NCI-H1417 (cell line): ENCODE results near the gene COL23A1.

Experiments
- DNase-seq, 3 experiments: peaks; one replicate each; lab custom pipeline; 2025; lab: John Stamatoyannopoulos, UW

COL23A1 gene

DNA sequence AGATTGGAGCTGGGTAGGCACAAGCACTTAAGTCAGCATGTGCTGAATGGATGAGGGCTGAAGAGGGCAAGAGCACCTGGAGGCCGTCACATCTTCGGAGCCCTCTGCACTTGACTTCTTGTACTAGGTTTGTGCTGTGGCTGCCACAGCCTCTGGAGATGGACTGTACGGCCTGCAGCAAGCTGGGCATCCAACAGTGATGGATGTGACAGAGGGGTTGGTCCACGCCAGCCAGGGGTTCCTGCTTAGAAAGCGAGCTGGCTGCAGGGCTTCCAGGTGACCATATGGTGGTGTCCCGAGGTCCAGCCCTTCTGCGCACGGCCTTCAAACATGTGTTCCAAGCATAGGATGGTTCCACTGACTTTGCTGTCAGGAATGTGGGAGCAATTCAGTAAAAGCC is 292.4 kb downstream of the COL23A1 start:
- no peak for DNase-seq

DNA sequence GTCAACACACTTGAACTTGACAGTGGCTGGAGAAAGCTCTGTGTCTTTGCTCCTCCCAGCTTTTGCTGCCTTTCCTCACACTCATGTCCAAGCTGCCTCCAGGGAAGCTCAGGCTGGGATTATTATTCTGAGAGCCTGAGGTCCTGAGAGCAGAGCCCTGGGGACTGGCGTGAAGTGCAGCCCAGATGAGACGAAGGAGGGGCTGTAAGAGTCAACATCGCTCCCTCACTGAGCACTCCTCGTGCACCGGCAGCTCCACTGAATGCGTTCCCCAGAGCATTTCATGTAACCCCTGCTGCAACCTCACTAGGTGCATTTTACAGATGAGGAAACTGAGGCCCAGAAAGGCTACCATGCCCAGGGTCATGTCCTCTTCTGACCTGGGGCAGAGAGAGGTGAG is 294.1 kb downstream of the COL23A1 start:
- no peak for DNase-seq

DNA sequence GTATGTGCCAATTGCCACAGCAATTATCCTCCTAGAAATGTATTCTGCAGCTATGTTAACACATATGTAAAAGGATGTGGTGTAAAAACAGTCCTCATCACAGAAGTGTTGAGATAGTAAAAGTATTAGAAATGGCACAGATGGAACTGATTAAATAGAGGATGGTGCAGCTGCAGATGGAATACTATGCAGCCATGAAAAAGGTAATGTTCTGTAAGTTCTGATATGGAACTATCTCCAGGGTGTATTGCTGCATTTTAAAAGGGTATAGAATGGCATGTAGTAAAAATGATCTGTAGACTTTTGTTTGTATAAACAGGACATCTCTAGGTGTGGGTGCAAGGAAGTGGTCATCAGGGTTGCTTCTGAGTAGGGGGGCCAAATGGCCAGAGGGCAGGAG is 294.6 kb downstream of the COL23A1 start:
- no peak for DNase-seq

DNA sequence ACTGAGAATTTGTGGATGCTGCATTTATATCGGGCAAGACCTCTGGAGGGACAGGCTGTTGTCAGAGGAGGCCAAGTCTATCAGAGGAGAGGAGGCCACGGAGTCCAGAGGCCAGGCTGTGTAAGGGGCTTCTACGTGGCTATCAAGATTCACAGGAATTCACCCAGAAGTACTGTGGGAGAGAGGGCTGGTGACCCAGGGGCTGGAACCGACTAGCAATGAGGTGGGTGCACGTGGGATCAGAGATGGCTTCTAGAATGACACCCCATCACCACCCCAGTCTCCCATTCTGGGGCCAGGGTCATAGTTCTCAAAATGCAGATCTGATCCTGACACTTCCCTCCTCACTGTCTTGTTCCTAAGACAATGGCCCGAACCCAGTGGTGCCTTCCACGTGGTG is 296.4 kb downstream of the COL23A1 start:
- no peak for DNase-seq

DNA sequence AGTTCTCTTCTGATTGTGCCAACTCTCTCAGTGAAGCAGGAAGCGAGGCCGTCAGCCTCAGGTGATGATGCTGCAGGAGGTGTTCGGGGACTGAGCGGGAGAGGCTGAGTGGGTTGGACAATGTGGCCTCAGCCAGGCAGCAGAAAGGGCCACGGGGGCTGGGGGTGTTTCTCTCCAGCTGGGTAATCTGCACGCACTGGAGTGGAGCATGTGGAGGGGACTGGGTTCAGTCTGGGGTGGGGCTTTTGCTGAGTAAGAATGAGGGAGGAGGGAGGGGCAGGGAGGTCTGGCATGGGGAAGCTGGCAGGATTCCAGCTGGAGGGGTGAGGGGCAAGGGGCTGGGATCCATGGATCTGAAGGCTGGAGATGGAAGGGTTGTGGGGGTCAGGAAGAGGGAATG is 296.8 kb downstream of the COL23A1 start:
- DNase-seq: no peak

DNA sequence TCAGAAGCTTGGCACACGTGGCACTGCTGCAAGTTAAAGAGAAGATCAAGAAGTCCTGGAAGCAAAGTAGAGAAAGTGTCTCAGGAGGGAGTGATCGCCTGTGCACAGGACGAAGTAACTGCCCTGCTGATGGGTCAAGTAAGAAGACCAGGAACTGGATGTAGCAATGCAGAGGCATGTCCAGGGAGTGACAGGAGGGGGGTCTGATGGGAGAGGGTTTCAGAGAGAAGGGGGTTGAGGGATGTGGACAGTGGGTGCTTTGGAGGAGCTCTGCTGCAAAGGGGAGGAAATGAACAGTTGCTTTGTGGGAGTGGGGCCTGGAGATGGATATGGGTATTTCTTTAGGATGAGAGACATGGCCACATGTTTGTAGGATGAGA is 297.4 kb downstream of the COL23A1 start:
- DNase-seq: no peak

DNA sequence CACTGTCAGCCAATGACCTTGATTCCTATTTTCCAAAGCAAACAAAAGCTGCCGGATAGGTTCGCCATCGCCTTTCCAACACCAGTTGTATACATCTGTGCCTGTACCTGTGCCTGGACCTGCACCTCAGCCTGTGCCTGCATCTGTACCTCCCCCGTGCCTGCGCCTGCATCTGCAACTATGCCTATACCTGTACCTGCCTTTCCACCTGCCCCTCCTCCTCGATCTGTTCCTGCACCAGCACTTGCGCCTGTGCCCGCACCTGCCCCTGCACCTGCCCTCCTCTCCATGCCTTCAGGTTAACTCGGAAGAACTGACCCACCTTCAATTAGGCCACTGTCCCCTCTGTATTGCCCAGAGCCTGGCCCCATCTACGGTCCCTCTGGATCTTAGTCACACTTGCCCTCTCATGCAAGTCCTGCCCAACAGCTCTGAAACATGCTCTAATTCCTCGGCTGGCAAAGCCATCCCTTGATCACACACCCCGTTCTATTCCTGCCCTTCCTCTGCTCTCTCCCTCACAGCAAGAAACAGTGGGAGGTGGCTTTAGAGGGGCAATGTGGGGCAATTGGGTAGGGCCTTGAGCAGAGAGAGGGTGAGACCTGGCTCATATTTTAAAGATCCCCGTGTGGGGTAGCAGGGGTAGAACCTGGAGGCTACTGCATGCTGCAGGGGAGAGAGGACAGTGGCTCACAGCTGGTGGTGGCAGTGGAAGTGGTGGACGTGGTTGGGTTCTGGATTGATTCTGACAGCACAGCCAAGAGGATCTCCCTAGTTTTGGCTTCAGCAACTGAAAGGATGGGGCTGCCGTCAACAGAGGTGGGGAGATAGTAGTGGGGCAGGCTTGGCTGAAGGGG is 298.0 kb downstream of the COL23A1 start:
- DNase-seq: no peak

DNA sequence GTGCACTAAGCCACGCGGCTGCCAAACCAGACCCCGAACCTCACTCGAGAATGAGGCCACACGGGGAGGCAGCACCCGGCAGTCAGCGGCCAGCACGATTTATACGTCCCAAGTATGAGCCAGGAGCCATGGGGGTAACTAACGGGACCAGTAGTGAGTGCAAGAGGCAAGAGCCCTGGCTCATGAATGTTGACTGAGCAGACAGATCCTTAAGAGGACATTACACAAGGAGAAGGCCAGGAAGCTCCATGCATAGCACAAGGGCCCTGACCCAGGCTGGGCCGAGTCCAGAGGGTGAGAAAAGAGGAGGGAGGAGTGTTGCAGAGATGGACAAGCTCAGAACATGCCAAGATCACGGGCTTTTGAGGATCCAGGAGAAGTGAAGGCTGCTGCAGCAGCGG is 299.0 kb downstream of the COL23A1 start:
- DNase-seq: no peak

DNA sequence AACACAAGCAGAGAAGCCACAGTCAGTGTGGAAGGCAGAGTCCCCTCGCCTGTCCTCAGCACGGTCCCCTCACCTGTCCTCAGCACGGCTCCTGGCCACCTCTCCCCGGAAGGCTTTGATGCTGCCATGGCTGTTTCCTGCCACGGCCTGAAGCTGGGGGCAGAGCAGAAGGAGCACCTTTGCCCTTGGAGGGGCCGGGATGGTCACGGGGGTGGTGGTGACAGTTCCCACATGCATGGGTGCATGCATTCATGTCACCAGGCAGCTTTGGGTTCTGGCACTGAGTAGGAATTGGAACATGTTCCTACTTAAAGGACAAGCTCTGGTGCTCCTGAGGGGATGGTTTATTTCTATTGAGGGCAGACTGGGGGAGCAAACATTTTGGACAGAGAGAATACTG is 299.8 kb downstream of the COL23A1 start:
- DNase-seq: no peak

DNA sequence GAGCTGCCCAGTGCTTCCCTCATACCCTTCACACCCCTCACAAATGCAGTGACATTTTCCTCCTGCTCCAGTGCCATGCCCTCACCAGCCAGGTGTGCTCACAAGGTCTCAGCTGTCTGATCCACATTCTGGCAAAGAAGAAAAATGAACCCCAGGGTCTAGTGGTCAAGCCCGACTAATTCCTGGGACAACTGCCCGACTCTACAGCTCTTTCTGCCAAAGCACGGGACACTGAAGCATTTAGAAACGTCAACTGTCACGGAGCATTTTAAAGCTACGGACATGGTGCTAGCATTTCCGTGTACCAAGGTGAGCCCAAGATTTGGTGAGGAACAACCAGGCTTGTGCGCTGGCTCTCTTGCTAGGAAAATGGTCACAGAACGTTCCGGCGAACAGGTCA is 300.8 kb downstream of the COL23A1 start:
- DNase-seq: no peak

DNA sequence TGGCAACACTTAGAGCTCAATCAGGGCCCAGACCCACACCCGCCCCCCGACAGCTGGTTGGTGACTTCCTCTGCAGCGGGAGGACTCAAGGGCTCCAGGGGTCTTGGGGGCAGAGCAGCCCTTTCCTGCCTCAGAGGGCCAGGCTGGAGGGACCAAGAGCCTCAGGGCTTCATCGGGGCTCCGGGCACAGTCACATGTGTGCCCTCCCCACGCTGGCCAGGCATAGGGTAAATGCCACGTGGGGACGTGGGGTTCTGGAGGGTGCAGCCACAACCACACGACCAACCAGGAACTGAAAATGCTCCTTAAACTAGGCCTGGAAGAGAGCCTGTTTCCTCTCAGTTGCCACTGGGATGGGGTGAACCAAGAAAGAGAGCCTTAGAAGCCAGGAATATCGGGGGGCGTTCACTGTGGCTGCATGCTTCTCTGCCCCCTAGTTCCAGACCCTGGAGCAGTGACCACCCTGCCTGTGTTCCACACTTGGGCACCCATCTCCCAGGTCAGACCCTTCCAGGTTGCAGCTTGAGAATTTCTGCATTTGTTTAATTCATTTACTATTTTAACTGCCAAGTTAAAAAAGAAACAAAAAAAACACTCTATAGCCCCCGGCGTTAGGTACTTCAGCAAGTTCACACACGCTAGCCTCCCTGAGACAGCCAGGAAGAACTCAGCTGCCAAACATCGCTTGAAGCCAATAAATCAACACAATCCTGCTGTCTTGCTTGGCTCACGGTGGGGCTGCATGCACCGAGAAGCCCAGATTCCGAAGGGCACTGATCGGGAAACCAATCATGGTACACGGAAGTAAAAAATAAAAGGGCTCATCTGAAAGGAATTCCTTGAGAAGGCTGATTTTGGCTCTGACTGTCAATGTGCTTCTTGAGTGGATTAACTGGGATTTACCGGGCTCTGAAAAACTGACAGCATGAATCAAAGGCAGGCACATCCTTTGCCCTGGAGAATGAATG is 301.5 kb downstream of the COL23A1 start:
- DNase-seq: peak; percentile 8 to 77 (median 42)

DNA sequence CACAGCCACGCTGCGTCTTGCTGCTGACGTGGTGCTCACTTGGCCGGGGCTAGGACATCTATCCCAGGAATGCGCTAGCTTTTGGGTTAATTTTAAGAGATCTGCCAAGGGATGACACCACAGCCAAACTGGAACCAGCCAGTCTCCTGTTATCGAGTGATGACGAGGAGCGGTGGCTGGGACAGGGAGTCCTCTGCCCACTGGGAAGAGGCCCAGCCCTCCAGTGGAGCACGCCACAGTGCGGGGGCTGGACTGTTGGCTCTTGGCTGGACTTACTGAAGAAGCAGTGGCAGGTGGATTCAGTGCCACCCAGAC is 302.4 kb downstream of the COL23A1 start:
- DNase-seq: no peak

DNA sequence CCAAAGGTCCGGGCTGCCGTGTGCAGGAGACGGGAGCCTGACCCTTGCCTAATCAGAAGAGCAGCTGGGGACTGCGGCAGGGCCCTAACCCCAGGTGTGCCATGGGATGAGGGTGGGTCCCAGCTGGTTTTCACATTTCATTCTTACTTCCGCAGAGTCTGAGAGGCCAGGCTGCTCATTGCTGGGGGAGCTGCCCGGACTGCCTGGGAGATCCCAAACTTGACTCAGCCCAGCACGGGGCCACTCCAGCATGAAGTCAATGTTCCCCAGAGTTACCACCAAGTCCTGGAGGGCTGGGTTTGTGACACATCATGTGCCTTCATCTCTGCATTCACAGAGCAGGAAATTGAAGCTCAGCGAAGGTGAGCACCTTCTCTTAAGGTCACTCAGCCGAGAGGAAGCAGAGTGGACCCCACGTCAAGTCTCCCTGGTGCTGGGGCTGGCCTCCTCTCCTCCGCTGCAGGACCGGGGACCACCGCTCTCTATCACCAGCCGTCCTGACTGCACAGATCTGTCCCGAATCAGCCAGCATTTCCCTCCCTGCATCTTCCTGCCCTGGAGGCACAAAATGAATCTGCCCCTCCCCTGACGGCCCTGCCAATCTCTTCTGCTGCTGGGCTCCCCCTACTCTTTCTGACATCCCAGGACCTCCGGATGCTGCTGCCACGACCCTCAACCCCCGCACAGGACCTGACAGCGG is 303.0 kb downstream of the COL23A1 start:
- no peak for DNase-seq

DNA sequence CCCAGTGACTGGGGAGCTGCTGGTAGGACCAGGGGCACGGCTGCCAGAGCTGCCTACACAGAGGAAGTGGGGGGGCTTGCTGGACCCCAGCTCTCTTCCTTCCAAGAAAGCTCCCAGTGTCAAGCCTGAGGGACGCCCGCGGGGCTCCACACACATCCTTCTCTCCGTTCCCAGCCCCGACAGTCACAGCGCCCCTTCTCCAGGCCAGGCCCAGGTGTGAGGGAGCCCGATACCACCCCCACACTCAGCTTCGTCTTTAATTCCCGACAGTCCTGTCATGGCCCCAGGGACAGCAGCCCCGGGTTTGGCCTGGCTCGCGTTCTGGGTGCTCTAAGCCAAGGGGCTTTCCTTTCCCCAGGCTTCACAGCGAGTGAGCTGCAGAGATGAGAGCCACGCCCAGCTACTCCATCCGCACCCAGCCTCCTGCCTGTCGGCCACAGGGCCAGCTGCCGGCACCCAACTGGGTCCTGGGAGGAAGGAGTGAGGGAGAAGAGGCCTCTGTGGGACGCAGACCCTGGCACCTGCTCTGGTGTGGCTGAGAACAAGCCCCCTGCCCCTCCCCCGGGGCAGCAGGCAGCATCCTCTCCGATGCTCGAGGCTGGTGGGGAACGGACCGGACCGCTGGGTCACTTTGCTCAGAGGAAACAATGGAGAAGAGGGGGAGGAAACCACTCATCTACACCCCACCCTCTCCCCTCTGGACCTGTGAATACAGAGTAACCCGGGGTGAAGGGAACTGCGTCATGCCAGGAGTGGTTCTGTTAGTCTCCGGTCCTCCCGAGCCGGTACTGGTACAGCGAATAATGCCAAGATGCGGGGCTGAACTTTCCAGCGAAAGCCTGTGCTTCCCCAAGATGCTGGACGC is 303.7 kb downstream of the COL23A1 start:
- peak in 2 of 3 experiments; percentile 2 to 9 for DNase-seq

DNA sequence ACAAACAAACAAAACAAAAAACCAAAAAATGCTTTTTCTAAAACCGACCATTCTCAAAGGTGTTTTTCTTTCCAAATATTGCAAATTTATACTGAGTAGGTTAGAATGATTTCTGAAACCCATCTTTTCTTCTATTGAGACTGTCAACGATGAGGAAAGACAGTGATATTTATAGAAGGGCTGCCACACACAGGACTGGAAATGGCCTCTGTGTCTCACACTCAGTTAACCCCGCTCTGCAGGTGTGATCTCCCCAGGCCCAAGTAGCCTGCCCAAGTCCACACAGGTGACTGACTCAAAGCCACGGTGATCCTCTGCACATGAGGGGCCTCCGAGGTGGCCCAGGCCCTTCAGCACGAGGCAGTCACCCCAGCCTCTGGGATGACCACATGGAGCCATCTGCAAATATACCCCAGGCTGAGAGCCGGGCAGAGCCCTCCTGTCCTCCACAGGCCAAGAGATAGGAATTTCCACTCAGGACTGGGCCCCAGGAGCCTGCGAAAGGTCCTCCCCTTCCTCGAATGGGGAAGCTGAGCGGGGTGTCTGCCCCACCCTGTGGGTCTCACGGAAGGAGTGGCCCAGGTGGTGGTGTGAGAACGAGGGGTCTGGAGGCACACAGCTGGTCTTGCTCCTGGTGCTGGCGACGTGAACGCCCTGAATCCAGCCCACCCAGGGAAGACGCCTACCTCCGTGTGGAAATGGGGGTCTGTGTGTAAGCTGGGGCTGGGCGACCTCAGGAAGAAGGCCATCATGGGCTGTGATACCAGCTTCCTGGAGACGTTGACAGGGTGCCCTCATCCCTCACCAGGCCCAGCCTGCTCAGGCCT is 304.6 kb downstream of the COL23A1 start:
- DNase-seq: no peak

DNA sequence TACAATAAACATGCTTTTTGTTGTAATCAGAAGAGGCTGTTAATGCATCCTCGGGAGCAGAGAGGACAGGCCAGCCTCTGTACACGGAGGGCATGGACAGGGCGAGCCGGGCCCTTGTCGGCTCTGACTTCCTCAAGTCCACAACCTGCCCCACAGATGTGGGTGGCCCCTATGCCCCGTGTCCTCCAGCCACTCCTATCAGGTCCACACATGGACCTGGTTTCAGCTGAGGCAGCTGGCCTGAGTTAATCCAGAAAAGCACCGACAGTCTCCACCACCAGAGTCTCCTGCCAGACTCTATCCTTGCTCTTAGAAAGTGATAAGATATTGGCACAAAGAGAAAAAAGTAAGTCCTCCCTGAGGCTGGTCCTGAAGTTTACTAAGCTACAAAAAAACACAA is 305.2 kb downstream of the COL23A1 start:
- DNase-seq: no peak

DNA sequence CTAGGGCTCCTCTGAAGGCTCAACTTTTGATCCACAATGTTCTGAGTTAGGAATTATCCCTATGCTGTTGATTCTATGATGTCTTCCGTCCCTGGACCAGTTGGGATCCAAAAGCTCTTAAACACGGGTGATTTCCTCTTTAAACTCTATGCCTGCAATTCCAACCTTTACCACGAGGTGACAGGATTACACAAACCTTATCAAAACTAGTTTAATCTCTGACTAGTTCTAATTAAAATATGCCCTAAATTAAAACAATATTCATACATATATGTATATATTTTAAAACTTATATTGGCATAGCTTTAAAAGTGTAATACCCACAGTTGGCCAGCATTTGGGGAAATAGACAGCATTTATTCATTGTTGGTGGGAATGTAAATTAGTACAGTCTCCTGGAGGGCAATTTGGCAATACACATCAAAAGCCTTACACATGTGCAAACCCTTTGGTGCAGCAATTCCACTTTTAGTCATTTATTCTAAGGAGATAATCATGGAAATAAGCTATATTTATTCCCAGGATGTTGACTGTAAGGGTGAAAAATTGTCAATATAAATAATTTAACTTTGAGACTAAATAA is 306.0 kb downstream of the COL23A1 start:
- DNase-seq: peak in 1 of 3 experiments; percentile 3

DNA sequence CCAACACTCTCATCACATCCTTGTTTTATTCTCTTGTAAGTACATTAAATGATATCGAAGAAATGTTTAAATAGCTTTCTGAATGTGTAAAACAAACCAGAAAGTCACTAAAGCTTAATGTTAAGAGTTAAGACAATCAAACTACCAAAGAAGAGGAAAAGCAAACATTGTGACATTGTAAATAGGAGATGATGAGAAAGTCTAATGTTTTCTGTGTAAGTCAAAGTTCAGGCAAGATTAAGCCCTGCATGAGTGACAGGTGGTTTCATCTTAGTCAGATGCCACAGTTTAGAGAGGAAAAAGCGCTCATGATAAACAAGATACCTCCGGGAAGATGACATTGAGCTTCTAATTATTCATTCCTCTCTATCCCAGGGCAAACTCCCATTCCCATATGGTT is 306.7 kb downstream of the COL23A1 start:
- DNase-seq: no peak

DNA sequence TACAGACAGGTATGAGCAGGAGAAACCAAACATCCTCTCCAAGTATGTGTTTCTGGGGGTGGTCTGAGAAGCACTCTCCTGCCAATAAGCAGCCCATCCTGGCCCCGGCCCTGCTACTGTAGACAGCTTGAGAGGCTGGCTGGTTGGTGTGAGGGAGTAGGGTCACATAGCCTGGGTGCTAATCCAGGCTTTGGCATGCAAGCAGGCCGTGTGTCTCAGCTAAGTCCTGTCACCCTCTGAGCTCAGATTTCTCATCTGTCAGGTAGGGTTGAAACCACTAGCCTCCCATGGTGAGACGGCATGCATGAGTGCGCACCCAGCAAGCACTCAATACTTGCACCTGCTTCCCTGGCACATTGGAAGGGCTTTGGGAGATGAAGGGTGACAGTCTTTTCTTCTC is 307.8 kb downstream of the COL23A1 start:
- no peak for DNase-seq

DNA sequence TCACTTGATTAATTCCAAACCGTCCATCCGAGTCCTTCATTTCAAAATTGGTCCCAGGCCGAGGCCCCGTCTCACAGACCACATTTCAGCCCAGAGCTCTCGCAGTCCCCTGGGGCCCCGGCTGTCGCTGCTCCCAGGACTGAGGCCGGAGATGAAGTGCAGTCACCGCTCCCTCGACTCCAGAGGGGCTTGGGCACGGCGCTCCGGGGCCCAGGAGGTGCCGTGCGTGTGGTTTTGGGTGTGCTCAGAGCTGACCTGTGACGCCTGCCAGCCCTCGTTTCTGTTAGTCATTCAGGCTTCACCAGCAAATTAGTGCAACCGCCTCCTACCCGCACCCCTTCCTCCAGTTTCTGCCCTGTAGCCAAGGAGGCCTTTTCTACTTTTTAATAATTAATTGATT is 308.9 kb downstream of the COL23A1 start:
- no peak for DNase-seq
